Loucy (cell line): ENCODE results near the gene OR2W3.

Experiments used
- CTCF ChIP-seq: fragments of 200-600 bp; sonication (generic); conservative IDR thresholded peaks from 2 replicates; pipeline ENCODE4 v1.5.1; 2014; ENCODE audit warnings: mild to moderate bottlenecking, antibody characterized with exemption, low read length
- EZH2phosphoT487 ChIP-seq: fragments of 200-600 bp; IDR thresholded peaks from 2 replicates; pipeline ENCODE4 v1.6.1; 2018; ENCODE audit warnings: antibody characterized with exemption, mild to moderate bottlenecking, moderate library complexity, borderline replicate concordance

GRCh38 chr1:247855911-247856310 is 39.5 kb upstream of the OR2W3 start:
- no peak for TF ChIP-seq CTCF
- no peak for TF ChIP-seq EZH2phosphoT487
